ENCODE results near the gene DMBT1.

DMBT1 gene

DNA sequence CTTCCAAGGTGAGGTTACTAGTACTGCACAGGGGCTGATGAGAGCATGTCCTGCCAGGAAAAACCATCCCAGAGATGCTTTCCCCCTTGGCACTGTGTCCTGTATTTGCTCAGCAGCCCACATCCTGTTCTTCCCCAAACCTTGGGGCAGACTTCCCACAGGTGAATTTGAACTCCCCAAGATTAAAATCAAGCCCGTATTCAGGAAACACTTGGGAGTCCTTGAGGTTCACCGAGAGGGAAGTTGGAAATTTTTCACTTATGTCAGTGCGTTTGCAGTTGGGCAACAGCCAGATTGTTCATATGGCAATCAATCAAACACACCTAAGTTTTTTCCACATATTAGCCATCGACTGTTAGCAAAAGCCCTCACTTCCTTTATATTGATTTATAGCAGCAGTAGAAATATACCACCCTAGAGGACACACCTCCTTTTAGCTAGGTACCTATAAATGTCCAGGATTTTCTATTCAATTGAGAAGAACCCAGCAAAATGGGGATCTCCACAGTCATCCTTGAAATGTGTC is at the start of gene DMBT1:
Gene DMBT1, plus strand, starts transcription at position 476 of the 526 bp plus-strand sequence. Its CDS starts 17 bp downstream, at position 493.
- FAIRE-seq, result no peak

DNA sequence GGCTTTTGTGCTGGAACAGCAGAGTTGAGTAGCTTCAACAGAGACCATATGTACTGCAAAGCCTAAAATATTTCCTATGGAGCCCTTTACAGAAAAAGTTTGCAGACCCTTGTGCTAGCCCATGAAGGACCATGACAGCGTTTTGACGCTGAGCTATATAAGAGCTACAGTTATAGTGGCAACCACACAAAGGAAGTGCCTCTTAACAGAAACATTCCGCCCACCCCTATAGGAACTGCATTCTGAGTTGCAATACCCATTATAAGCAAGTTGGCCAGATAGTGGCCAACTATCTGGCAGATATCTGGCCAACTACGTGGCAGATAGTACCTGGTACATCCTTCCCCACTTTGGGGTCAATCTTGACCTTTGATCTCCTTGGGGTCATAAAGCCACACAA is 47.5 kb upstream of the DMBT1 start:
- no peak for FAIRE-seq

DNA sequence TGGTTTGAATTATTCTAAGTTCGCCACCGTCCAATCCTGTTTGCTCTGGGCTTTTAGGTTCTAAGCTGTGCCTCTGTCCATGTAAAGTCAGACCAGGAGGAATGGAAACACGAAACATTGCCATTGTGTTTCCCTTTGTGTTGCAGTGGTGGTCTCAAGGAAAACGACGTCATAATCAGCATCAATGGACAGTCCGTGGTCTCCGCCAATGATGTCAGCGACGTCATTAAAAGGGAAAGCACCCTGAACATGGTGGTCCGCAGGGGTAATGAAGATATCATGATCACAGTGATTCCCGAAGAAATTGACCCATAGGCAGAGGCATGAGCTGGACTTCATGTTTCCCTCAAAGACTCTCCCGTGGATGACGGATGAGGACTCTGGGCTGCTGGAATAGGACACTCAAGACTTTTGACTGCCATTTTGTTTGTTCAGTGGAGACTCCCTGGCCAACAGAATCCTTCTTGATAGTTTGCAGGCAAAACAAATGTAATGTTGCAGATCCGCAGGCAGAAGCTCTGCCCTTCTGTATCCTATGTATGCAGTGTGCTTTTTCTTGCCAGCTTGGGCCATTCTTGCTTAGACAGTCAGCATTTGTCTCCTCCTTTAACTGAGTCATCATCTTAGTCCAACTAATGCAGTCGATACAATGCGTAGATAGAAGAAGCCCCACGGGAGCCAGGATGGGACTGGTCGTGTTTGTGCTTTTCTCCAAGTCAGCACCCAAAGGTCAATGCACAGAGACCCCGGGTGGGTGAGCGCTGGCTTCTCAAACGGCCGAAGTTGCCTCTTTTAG is 46.3 kb upstream of the DMBT1 start:
- FAIRE-seq, result no peak

GRCh38 chr10:122515022-122515424 is 45.5 kb upstream of the DMBT1 start:
- no peak for FAIRE-seq

- FAIRE-seq, result no peak
These were observed 44.8 kb upstream of the DMBT1 start for GRCh38 chr10:122515588-122516231.

- no peak for FAIRE-seq
These were observed 43.8 kb upstream of the DMBT1 start for GRCh38 chr10:122516734-122517133.

DNA sequence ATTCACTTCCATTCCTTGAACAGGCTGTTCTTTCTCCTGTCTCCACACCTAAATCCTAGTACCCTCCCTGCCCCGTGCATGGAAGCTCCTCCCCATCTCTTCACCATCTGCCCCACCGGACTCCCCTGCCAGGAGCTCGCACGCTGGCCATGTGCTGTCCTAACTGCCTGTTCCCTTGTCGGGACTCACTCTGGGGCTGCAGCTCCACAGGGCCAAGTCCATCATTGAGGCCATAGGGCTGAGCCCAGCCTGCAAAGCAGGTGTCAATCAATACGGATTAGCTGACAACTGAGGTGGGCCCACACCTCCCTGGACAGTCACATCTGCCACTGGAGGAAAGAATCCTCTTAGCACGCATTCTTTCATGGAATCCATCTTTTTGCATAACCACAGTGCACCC is 41.4 kb upstream of the DMBT1 start:
- no peak for FAIRE-seq

- FAIRE-seq, result no peak
These were observed 40.7 kb upstream of the DMBT1 start for GRCh38 chr10:122519873-122520272.

GRCh38 chr10:122521011-122521410 is 39.5 kb upstream of the DMBT1 start:
- no peak for FAIRE-seq

DNA sequence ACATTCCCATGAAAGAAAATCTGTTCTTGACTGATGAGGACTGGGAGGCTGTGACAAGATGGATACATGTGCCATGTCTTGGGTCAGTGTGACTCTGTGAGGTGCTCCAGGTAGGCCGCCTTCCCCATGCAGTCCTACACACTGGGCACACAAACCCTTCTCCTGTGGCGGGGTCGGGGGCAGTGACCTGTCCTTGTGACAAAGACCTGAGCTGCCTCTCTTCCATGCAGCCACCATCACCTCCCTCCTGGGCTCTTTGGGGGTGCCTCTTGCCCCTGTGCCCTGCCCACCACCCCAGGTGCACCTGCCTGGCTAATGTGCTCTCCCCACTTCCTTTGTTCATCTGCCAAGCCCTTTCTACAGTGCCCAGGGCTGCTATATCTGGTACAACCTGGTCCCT is 35.7 kb upstream of the DMBT1 start:
- no peak for FAIRE-seq

DNA sequence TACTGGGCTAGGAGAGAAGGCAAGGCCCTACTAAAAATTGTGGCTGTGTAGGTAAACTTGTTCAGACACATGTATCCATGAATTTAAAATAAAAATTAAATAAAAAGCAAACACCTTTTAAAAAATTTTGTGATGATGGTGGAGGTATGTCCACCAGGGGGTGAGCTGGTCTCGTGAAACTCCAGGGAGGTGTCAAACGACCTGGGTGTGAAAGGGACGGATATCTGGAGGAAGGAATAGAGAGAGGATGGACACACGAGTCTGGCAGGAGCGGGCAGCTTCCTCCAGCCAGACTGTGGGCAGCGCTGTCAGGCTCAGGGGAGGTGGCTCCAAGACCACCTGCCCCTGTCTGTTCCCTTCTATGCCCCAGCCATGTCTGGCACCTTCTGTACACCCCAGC is 34.8 kb upstream of the DMBT1 start:
- FAIRE-seq, result no peak

- FAIRE-seq, result no peak
These were observed 33.7 kb upstream of the DMBT1 start for GRCh38 chr10:122526892-122527291.

DNA sequence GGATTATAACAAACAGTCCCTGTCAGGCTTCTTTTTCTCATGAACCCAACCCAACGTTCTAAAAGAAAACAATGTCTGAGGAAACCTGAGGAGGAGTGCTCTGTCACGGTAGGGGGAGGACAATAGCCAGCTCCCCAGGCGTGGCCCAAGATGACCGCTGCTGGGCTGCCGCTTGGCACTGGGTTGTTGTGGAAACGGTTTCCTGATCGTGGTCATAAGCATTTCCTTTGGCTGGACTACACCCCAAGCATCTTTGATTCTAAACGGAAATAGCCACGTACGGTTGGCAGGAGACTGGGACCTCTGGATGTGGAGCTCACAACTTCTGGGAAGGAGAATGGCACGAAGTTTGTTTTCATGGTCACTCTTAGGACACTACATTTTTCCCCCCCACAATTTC is 30.4 kb upstream of the DMBT1 start:
- FAIRE-seq, result no peak

DNA sequence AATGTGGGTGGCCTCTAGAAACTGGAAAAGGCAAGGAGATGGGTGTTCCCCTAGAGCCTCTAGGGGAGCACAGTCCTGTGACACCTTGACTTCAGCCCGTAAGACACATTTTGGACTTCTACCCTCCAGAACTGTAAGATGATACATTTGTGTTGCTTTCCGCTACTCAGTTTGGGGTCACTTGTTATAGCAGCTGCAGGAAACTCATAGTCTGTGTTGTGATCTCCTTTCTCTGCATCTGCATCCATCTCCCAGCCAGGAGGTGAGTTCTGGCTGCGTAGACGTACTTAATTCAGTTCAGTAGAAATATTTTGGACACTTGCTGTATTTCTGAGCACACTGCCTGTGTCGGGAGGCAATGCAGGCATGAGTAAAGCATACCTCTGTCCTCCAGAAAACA is 29.3 kb upstream of the DMBT1 start:
- FAIRE-seq, result no peak

DNA sequence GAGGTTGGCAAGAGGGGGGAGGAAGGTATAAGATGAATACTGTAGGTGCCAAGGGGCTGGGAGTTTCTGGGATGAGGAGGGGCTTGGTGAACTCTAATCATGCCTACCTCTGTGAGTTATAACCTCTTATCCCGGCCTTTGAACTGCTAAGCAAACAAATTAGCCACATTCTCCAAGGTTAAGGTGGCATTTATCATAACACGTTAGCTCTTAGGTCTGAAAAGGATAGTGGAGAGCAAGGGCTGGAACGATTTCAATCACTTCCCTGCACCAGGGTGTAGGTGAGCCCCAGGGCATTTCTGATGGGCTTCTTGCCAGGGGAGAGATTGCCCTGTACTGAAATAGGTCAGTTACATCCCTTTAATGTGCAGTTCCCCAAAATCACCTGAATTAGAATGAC is 28.6 kb upstream of the DMBT1 start:
- FAIRE-seq, result no peak

DNA sequence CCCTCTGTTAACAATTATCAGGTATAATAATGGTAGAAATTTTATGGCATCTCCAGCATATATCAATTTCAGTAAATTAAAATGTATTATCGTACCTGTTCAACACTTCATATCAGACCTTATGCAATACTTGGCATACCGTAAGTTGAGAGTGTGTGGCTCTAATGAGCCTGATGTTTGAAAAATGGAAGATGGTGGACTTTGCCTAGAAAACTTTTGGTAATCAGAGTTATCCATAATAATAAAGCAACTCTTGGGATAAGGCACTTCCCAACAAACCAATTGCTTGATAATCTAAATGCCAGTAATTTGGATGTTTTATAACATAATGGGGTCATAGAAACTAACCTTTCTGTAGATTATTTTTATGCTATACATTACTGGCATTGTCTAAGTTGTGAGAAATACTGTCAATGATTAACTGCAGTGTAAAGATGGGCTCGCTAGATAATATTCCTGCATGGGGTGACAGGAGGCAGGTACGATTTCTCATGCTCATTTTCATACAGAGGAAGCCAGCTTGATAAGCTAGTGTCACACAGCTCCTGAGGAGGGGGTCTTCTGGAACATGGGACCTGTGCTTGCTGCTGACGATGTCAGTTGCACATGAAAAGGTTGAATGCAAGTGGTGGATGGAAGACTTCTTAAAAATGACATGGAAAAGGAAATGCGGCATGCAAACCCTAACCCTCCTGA is 27.8 kb upstream of the DMBT1 start:
- no peak for FAIRE-seq

GRCh38 chr10:122537545-122537944 is 23.0 kb upstream of the DMBT1 start:
- FAIRE-seq, result no peak

GRCh38 chr10:122541541-122542002 is 19.0 kb upstream of the DMBT1 start:
- FAIRE-seq, result no peak

GRCh38 chr10:122543676-122544445 is 16.7 kb upstream of the DMBT1 start:
- no peak for FAIRE-seq

DNA sequence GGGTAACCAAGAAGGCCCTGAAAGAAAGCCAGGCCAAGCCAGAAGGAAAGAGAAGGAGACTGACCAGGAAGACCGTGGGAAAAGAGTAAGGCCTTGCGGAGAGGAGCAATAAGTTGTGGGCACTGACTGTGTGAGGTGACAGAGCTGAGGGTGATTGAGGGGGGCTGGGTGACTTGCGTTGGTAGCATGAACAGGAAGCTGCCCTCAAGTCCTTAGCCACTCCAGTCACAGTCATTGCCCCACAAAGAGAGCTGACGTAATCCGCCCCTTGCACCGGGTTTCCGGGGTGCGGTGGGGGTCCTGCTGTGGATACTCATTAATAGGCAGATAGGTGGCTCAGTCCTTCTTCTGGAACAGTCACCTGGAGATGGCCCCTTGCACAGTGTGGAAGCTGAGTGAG is 16.1 kb upstream of the DMBT1 start:
- FAIRE-seq, result no peak

- no peak for FAIRE-seq
These were observed 14.3 kb upstream of the DMBT1 start for GRCh38 chr10:122546242-122546641.

- FAIRE-seq, result no peak
These were observed 12.0 kb upstream of the DMBT1 start for GRCh38 chr10:122548407-122549085.

Data from islet of Langerhans (tissue), 1 donor.